Measurements from ENCODE around the gene FCHSD2.

- TF ChIP-seq TAF1 (IDR thresholded peaks at IDR 0.05; ENCODE audit: low read depth, low read length) (no peak), POLR2A (IDR thresholded peaks at IDR 0.05; ENCODE audit: low read depth, low read length) (no peak), POLR2AphosphoS5 (IDR thresholded peaks at IDR 0.05; ENCODE audit: low read depth, low read length) (no peak), POU2F2 (IDR thresholded peaks at IDR 0.05; ENCODE audit: low read depth, low read length) (no peak), SPI1 (IDR thresholded peaks at IDR 0.05; ENCODE audit: low read depth, low read length) (no peak), PAX5 (IDR thresholded peaks at IDR 0.05; ENCODE audit: insufficient read depth, low read length, severe bottlenecking) (no peak)
Observed at GRCh38 chr11:72788241-72788640, 353.9 kb downstream of the FCHSD2 start.

Data from GM12891 (cell line).